Central memory CD8-positive, alpha-beta T cell (primary cell): ENCODE data around the gene KRT79.

Source experiments
- ATAC-seq: fragments of 150-1000 bp; cut with Tn5 transposase; replicated peaks from 2 replicates; pipeline ENCODE4 v1.10.0; 2022; ENCODE audit warnings: mild to moderate bottlenecking, moderate FRiP score, moderate number of reproducible peaks; ENCODE audit not compliant: poor library complexity, severe bottlenecking; ENCODE audit errors: extremely low read depth
- DNase-seq, 2 donors: peaks; one replicate each; pipeline ENCODE4 v3.0.0; 2021; ENCODE audit warnings: low spot score in 2 of 2
- H3K27ac Mint-ChIP-seq: one replicate; pipeline ENCODE4 v1.8.0; 2022; ENCODE audit warnings: low read depth, mild to moderate bottlenecking, moderate library complexity, mixed read lengths
- H3K27me3 Mint-ChIP-seq: one replicate; pipeline ENCODE4 v1.8.0; 2022; ENCODE audit warnings: mixed read lengths
- H3K36me3 Mint-ChIP-seq: one replicate; pipeline ENCODE4 v1.8.0; 2022; ENCODE audit warnings: mild to moderate bottlenecking, moderate library complexity, mixed read lengths; ENCODE audit not compliant: insufficient read depth
- H3K4me1 Mint-ChIP-seq: one replicate; pipeline ENCODE4 v1.8.0; 2022; ENCODE audit warnings: mixed read lengths
- H3K4me3 Mint-ChIP-seq: one replicate; pipeline ENCODE4 v1.8.0; 2022; ENCODE audit warnings: mild to moderate bottlenecking, moderate library complexity, mixed read lengths
- H3K9me3 Mint-ChIP-seq: one replicate; pipeline ENCODE4 v1.8.0; 2022; ENCODE audit warnings: mixed read lengths

Gene KRT79

DNA sequence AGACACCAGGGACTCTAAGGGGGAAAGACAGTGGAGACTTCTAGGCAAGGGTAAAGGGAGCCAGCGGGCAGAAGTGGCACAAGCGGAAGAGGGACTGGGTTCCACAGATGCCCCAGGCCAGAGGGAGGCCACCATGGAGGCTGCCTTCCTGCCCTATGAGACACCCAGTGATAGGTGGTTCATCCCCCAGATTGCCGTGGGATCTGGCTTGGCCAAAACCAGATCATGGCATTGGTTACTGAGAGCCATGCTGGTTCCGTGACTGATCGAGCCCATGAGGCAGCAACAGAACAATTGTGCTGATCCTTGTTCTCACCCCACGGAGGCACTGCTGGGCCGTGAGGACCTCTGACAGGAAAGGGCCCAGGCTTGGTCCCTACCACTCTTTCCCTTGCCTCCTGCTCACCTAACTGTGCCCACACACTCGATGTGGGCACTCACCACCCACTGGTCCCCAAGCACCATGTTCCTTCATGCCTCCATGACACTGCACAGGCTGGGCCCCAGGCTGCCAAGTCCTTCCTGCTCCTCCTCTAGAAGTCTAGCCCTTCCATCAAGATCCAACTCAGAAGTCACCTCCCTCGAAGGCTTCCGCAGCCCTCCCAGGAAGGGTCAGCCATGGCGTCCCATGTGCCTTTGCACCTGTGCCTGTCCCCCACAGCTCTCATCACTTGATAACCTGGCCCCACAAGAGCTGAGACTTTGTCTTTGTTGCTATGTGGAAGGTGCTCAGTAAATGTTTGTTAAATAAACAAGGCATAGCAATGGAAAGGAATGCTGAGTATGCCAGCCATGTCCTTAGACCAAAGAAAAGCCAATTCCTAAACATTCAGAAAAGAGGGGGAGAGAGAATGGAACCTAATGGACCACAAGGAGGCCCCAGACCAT lies 7.3 kb downstream of the KRT79 start:
- Mint-ChIP-seq H3K36me3 (no peaks in the 10 kb centered on the region), H3K4me3 (no peak overlapping the region), H3K9me3 (no peaks in the 10 kb centered on the region), H3K27ac (no peak overlapping the region), H3K4me1 (no peaks in the 10 kb centered on the region), H3K27me3 (peaks cover 16% of the 10 kb centered on the region)
- DNase-seq = no peak
- ATAC-seq = no peak

DNA sequence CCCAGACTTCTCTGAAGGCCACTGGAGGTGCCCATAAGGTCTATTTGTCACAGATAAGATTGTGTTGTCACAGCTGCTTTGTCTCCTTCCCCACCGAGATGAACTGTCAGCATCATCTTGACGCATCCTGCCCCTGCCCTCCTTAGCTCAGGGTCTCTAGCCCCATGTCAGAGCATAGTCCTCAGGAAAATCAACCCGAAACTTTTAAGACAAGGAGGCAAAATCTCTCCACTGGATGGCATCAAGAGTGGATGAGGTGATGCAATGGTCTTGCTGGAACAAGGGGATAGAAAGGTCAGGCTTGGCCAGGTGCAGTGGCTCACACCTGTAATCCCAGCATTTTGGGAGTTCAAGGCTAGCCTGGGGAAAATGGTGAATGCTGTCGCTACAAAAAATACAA lies 8.2 kb downstream of the KRT79 start:
- Mint-ChIP-seq H3K9me3 (no peaks in the 10 kb centered on the region), H3K4me3 (no peak overlapping the region), H3K27me3 (peaks cover 16% of the 10 kb centered on the region), H3K4me1 (no peaks in the 10 kb centered on the region), H3K36me3 (no peaks in the 10 kb centered on the region), H3K27ac (no peak overlapping the region)
- DNase-seq (no peak), ATAC-seq (no peak)

DNA sequence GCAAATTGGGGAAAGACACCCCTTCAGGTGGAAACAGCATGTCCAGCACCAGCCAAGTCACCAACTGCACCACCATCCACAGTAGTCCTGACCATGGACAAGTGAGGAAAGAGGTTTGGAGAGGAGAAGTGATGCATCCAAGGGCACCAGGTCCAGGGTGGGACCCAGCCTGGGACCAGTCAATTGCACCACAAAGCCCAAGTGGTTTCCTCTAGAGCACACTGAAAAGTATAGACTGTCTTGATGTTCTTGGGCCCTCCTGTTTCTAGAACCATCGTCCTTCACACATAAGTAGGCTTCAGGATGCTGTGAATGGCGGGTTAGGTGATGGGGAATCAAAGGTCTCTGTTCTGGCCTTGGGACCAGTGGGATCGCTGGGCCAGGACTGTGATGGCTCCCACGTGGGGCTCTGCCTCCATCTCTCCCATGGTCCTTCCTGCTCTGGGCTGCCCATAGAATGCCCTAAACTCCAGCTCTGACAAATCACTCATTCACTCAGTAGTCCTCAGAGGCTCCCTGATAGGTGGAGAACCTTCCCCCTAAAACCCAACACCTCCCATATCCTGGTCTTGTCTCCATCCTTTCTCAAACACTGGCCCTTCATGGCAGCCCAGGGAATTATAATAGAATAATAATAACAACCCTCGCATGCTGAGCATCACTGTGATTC lies 9.2 kb downstream of the KRT79 start:
- peaks cover 26% of the 10 kb centered on the region for H3K27me3 Mint-ChIP-seq
- no peak overlapping the region for H3K27ac Mint-ChIP-seq
- H3K4me3 Mint-ChIP-seq = no peak overlapping the region
- no peaks in the 10 kb centered on the region for H3K9me3 Mint-ChIP-seq
- DNase-seq (no peak), ATAC-seq (no peak)
- H3K36me3 Mint-ChIP-seq = no peaks in the 10 kb centered on the region
- no peaks in the 10 kb centered on the region for H3K4me1 Mint-ChIP-seq

DNA sequence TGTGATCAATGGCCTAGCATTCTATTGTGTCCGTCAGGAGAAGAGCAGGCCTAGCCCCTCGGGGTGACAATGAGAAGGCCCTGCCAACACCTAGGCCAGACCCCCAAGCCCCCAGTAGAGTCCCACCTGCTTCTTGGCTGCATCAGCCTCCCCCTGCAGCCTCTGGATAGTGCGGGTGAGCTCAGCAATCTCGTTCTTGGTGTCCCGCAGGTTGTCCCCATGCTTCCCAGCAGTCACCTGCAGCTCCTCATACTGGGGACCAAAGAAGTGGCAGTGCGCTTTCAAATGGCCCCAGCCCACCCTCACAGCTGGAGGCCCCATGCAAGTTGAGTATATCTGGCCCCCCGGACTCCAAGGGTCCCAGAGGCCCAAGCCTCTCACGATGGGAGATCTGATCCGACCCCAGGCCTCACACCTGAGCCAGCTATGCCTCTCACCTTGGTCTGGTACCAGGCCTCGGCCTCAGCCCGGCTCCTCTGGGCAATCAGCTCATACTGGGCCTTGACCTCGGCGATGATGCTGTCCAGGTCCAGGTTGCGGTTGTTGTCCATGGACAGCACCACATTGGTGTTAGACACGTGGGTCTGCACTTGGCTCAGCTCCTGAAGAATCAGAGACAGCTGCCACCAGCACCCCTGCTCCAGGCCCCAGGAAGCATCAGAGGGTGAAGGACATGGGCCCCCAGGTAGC lies 10.2 kb downstream of the KRT79 start:
- DNase-seq (no peak), ATAC-seq (no peak)
- H3K27ac Mint-ChIP-seq = no peak overlapping the region
- no peaks in the 10 kb centered on the region for H3K4me1 Mint-ChIP-seq
- H3K36me3 Mint-ChIP-seq = no peaks in the 10 kb centered on the region
- no peak overlapping the region for H3K4me3 Mint-ChIP-seq
- peaks cover 35% of the 10 kb centered on the region for H3K27me3 Mint-ChIP-seq
- no peaks in the 10 kb centered on the region for H3K9me3 Mint-ChIP-seq

DNA sequence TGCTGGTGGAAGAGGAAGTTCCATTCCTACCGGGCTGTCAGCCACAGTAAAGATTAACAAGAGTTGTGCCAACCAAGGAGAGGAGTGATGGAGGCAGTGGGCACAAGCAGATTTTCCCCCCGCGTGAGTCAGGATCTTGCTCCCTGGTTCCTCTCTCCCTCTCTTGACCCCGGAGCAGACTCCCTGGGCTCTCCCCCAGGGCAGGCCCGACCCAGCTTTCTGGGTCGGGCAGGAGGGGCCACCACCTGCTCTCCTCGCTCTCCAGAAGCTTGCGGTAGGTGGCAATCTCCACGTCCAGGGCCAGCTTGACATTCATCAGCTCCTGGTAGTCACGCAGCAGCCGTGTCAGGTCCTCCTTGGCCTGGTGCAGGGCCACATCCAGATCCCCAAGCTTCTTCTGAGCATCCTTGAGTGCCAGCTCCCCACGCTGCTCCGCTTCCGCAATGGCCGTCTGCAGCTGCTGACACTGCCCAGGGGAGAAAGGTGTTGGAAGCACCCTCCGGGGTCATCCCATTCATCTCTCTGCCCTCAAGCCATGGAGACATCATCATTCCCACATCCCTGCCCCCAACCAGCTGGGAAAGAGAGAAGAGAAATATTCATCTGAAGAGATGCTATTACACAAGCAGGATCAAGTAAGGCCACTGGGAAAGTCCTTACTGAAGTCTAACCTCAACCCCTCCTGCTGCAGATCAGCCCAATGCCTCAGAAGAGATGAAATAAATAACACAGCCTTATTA lies 11.2 kb downstream of the KRT79 start:
- DNase-seq (no peak), ATAC-seq (no peak)
- Mint-ChIP-seq H3K27me3 (peaks cover 45% of the 10 kb centered on the region), H3K4me1 (peaks cover 5% of the 10 kb centered on the region), H3K27ac (no peak overlapping the region), H3K4me3 (no peak overlapping the region), H3K36me3 (no peaks in the 10 kb centered on the region), H3K9me3 (no peaks in the 10 kb centered on the region)

DNA sequence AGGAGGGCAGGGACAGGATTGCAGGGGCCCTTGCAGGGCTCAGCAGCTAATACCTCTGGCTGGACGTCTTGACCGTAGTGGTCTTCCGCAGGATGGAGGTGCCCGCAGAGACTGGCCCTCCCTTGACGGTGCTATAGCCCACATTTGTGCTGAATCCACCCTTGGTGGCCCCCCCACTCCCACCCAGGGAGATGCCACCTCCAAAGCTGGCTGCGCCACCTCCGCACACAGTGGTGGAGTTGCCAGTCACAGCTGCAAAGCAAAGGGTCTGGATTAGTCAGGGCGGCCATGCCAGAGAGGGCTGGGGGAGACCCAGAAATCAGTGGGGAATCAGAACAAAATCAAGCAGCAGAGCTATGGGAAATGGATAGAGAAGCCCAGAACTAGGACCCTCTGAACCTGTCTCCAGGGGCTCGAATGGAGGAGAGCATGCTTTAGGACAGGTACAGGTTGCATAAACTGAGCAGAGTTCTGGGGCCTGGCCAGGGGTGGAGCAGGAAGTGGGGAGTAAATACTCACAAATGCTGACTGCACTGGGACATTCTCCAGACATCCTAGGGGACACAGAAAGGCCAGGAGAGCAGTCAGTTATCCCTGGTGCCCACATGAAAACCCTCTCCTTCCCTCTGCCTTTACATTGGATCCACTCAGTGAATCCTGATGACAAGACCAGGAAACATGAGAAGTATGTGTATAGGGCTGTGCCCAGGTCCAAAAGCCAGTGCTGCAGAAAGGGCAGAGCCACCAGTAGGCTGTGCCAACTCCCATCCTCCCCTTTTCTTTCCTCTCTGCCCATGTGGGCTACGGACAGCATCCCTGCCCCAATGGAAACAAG lies 12.1 kb downstream of the KRT79 start:
- peaks cover 54% of the 10 kb centered on the region for H3K27me3 Mint-ChIP-seq
- no peaks in the 10 kb centered on the region for H3K9me3 Mint-ChIP-seq
- no peak overlapping the region for H3K4me3 Mint-ChIP-seq
- H3K4me1 Mint-ChIP-seq = peaks cover 13% of the 10 kb centered on the region
- no peak overlapping the region for H3K27ac Mint-ChIP-seq
- no peak for ATAC-seq
- DNase-seq = no peak
- H3K36me3 Mint-ChIP-seq = no peaks in the 10 kb centered on the region

DNA sequence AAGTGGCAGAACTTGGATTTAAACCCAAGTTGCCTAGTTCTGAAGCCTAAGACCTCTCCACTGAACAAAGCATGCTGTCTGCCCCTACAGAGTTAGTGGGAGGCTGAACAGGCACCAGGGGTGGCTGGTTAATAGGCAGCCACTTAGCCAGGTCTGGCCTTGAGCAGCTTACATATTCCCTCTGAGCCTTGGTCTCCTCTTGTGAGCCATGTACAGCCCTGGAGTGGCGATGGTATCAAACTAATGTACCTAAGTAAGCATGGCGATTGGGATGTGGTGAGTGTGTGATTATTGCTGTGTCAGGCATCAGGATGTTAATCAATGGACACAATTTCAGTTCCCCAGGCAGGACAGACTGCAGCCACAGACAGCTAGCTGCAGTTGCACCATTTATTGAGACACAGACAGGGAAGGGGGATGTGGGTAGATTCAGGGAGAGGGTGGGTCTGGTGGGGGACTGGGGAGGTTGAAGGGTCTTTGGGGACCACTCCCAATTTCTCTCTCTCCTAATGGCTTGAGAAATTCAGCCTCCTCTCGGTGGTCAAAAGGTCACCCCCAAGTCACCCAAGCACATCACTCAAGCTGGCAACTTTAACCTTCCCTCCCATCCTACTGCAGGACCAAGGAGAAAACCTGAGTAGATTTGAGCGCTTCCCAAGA lies 12.9 kb downstream of the KRT79 start:
- no peak for ATAC-seq
- H3K4me1 Mint-ChIP-seq = peaks cover 13% of the 10 kb centered on the region
- H3K36me3 Mint-ChIP-seq = no peaks in the 10 kb centered on the region
- no peak overlapping the region for H3K4me3 Mint-ChIP-seq
- DNase-seq = no peak
- peaks cover 55% of the 10 kb centered on the region for H3K27me3 Mint-ChIP-seq
- H3K9me3 Mint-ChIP-seq = no peaks in the 10 kb centered on the region
- no peak overlapping the region for H3K27ac Mint-ChIP-seq

DNA sequence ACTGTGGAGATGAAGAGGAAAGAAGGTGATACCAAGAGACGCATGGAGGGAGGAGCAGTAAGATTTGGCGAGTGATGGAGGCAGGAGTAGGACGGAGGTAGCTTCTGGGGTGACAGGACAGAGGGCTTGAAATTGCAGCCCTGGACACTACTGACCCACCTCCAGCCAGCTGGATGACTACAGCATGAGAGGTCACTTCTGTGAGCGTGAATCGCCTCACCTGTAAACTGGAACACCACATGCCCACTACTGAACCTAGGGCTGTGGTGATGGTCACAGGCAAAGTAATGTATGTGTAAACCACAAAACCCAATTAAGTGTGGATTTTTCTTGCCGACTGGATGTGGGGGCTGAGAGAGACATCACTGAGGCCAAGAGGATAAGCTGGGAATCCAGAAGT lies 13.6 kb downstream of the KRT79 start:
- Mint-ChIP-seq H3K27me3 (peaks cover 55% of the 10 kb centered on the region), H3K4me1 (peaks cover 13% of the 10 kb centered on the region), H3K27ac (no peak overlapping the region), H3K36me3 (no peaks in the 10 kb centered on the region), H3K9me3 (no peaks in the 10 kb centered on the region), H3K4me3 (no peak overlapping the region)
- ATAC-seq = no peak
- DNase-seq = no peak

DNA sequence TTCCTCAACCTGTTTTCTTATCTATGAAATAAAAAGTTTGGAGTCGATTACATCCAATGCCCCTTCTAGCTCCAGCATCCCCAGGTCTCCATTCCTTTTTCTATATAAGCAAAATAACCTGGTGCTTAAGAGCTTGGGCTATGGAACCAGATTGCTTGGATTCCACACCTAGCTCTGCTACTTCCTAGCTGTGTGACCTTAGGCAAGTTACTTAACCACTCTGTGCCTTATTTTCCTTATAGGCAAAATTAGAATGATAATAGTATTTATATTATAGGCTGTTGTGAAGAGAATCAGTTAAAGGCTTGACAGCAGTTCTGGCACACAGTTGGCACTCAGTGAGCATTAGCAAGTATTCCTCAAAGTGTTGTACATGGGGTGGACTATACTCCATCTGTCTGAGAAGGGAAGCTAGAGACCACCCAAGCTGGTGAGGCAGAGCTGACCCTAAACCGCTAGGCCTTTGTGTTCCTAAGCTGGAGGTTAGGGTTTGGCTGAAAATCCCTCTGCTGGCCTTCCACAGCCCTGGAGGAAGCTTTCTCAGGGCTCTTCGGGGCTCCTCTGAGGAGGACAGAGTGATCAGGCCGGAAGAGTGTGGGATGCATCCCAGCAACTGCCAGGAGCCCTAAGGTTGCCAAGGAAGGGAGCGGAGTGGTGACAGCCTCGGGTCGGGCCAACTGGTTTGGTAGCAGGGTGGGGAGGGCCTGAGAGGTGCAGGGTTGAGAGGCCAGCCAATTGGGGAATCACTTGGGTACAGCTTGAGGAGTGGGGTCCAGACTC lies 14.2 kb downstream of the KRT79 start:
- H3K27ac Mint-ChIP-seq = no peak overlapping the region
- no peaks in the 10 kb centered on the region for H3K9me3 Mint-ChIP-seq
- no peak for ATAC-seq
- peaks cover 55% of the 10 kb centered on the region for H3K27me3 Mint-ChIP-seq
- H3K36me3 Mint-ChIP-seq = no peaks in the 10 kb centered on the region
- no peak overlapping the region for H3K4me3 Mint-ChIP-seq
- H3K4me1 Mint-ChIP-seq = peaks cover 13% of the 10 kb centered on the region
- DNase-seq = no peak

DNA sequence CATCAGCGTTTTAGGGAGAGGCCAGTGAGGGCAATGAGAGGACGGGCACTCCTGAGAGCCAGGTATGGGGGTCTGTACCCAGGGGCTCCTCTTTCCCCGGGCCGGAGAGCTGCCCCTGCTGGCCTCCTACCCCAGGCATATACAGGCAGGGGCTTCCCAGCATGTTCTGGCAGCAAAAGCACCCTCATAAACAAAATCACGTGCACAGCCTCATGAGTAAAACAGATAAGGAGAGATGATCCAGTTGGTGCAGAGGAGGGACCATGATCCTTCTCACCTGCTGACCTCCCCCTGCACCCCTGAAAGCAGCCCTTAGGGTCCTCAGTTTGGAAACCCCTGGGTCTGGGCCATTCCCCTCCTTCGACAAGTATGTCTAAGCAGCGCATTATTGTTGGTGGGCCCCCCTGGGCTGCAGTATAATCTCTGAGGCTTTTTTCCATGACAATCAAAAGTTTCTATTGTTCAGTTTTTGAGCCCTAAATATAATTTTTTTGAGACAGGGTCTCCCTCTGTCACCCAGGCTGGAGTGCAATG lies 15.2 kb downstream of the KRT79 start:
- Mint-ChIP-seq H3K27ac (no peak overlapping the region), H3K4me1 (peaks cover 13% of the 10 kb centered on the region), H3K4me3 (no peak overlapping the region), H3K27me3 (peaks cover 54% of the 10 kb centered on the region), H3K36me3 (no peaks in the 10 kb centered on the region), H3K9me3 (no peaks in the 10 kb centered on the region)
- DNase-seq (no peak), ATAC-seq (no peak)

DNA sequence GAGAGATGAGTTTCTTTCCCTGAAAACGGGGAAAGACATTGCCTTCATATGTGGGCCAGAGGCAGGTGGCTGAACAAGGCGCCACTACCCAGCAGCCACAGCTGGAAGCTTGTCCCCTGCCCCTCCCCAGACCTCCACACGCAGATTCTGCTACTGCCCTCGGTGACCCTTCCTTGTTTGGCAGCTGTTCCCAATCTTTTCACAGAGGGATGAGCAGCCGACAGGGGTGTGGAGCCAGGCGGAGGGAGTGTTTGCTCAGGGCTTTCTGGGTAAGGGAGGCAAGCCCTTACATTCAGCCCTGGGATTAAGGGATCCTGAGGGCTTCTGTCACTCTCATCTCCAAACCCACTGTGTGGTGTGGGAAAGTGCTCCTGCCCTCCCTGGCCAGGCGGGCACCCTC lies 15.7 kb downstream of the KRT79 start:
- ATAC-seq (no peak), DNase-seq (no peak)
- no peaks in the 10 kb centered on the region for H3K36me3 Mint-ChIP-seq
- no peak overlapping the region for H3K4me3 Mint-ChIP-seq
- H3K9me3 Mint-ChIP-seq = no peaks in the 10 kb centered on the region
- H3K27ac Mint-ChIP-seq = no peak overlapping the region
- peaks cover 49% of the 10 kb centered on the region for H3K27me3 Mint-ChIP-seq
- H3K4me1 Mint-ChIP-seq = peaks cover 13% of the 10 kb centered on the region
